GM12878 (cell line): Measurements from ENCODE around the gene IRF8. TPM values are rescaled to one million over a fixed set of nuclear protein-coding genes. Genes with fewer than 3 reads are reported as not detected.

Experiments
- BCL11A ChIP-seq: IDR thresholded peaks from 2 replicates; pipeline ENCODE4 v1.6.1; 2011; ENCODE audit warnings: low read depth, low read length
- CBX3 ChIP-seq: fragments of 200-600 bp; sonication (generic); IDR thresholded peaks from 2 replicates; pipeline ENCODE4 v1.6.1; 2016; ENCODE audit warnings: low read depth, borderline replicate concordance
- CREB1 ChIP-seq: IDR thresholded peaks from 2 replicates; pipeline ENCODE4 v1.6.1; 2012; ENCODE audit warnings: low read depth, mild to moderate bottlenecking, inconsistent platforms
- EED ChIP-seq: sonication (generic); IDR thresholded peaks from 2 replicates; pipeline ENCODE4 v1.6.1; 2016; ENCODE audit warnings: antibody characterized with exemption, low read depth
- EGR1 ChIP-seq, 2 experiments: IDR thresholded peaks; 1 replicate in 1 of 2; 2 replicates in 1 of 2; pipeline ENCODE4 v1.6.1; 2011 to 2012; ENCODE audit warnings: low read depth in 2 of 2, low read length in 2 of 2, borderline replicate concordance in 1 of 2, mild to moderate bottlenecking in 1 of 2, moderate library complexity in 1 of 2
- EP300 ChIP-seq, 2 experiments: fragments of 150-350 bp in 1 of 2; IDR thresholded peaks; 2 replicates each; pipeline ENCODE4 v1.6.1; 2011 to 2012; ENCODE audit warnings: low read depth in 2 of 2, low read length in 2 of 2, borderline replicate concordance in 1 of 2, improper control_type of control experiment in 1 of 2, inconsistent platforms in 1 of 2; ENCODE audit not compliant: control insufficient read depth in 1 of 2
- KDM1A ChIP-seq: fragments of 200-600 bp; sonication (generic); IDR thresholded peaks from 2 replicates; pipeline ENCODE4 v1.6.1; 2016; ENCODE audit warnings: borderline replicate concordance
- MYB ChIP-seq: fragments of 150-350 bp; IDR thresholded peaks from 2 replicates; pipeline ENCODE4 v1.6.1; 2014; ENCODE audit warnings: mild to moderate bottlenecking, low read depth, low read length, borderline replicate concordance
- NFIC ChIP-seq: IDR thresholded peaks from 2 replicates; pipeline ENCODE4 v1.6.1; 2012; ENCODE audit warnings: low read depth, mild to moderate bottlenecking, inconsistent platforms, low read length, moderate library complexity
- NFYA ChIP-seq: IDR thresholded peaks from 2 replicates; pipeline ENCODE4 v1.6.1; 2011; ENCODE audit warnings: low read depth, mild to moderate bottlenecking, low read length, improper control_type of control experiment, borderline replicate concordance
- NR2F1 ChIP-seq: fragments of 450-650 bp; conservative IDR thresholded peaks from 2 replicates; pipeline ENCODE4 v1.6.1; 2017; ENCODE audit warnings: mild to moderate bottlenecking
- RAD21 ChIP-seq: IDR thresholded peaks from 2 replicates; pipeline ENCODE4 v1.6.1; 2011; ENCODE audit warnings: mild to moderate bottlenecking, low read depth, low read length, moderate library complexity; ENCODE audit not compliant: insufficient read depth
- RFX5 ChIP-seq: IDR thresholded peaks from 2 replicates; pipeline ENCODE4 v1.6.1; 2011; ENCODE audit warnings: low read depth, low read length, improper control_type of control experiment
- SMAD1 ChIP-seq: fragments of 450-650 bp; IDR thresholded peaks from 2 replicates; pipeline ENCODE4 v1.6.1; 2018; ENCODE audit warnings: mild to moderate bottlenecking, low read depth; ENCODE audit not compliant: partially characterized antibody
- TAF1 ChIP-seq: IDR thresholded peaks from 2 replicates; pipeline ENCODE4 v1.6.1; 2011; ENCODE audit warnings: mild to moderate bottlenecking, low read depth, low read length, borderline replicate concordance
- TCF3 ChIP-seq: IDR thresholded peaks from 2 replicates; pipeline ENCODE4 v1.6.1; 2012; ENCODE audit warnings: low read depth, mild to moderate bottlenecking, low read length, borderline replicate concordance; ENCODE audit not compliant: insufficient read depth
- YBX1 ChIP-seq: fragments of 450-650 bp; IDR thresholded peaks from 2 replicates; pipeline ENCODE4 v1.6.1; 2016; ENCODE audit warnings: antibody characterized with exemption
- ZNF207 ChIP-seq: fragments of 450-650 bp; IDR thresholded peaks from 2 replicates; pipeline ENCODE4 v1.6.1; 2014; ENCODE audit warnings: antibody characterized with exemption, mild to moderate bottlenecking, borderline replicate concordance
- ZNF24 ChIP-seq: fragments of 450-650 bp; IDR thresholded peaks from 2 replicates; pipeline ENCODE4 v1.6.1; 2017; ENCODE audit warnings: antibody characterized with exemption, mild to moderate bottlenecking
- ZZZ3 ChIP-seq: IDR thresholded peaks from 2 replicates; pipeline ENCODE4 v1.6.1; 2011; ENCODE audit warnings: low read depth; ENCODE audit not compliant: control insufficient read depth, insufficient read length
- polyA plus RNA-seq, 11 experiments: library from polyadenylated mRNA; depleted of rRNA in 4 of 11; unstranded in 6 of 11; stranded (reverse) in 5 of 11; fragments of >200 nt; fragmentation: Nextera tagmentation in 4 of 11; fragmentation: Illumina TruSeq in 1 of 11; extraction: Ambion mirVana in 4 of 11; extraction: Trizol in 1 of 11; gene quantifications; 1 replicate in 1 of 11; 2 replicates in 10 of 11; pipeline versions ENCODE4 v1.2.1 to v1.2.3, GENCODE V29; 2011 to 2016; ENCODE audit warnings: inconsistent platforms in 2 of 11, missing spikeins in 2 of 11, low read depth in 1 of 11
- total RNA-seq, 4 experiments: library from RNA; depleted of rRNA in 3 of 4; stranded (reverse); fragments of >200 nt in 3 of 4; fragmentation: Illumina TruSeq in 1 of 4; extraction: Trizol in 1 of 4; gene quantifications; 2 replicates each; pipeline versions ENCODE4 v1.2.1 to v1.2.3, GENCODE V29; 2013 to 2021
- TF ChIP-seq, protein P1 (sequence below): IDR thresholded peaks from 2 replicates; pipeline ENCODE4 v1.6.1; 2012; ENCODE audit warnings: low read depth, low read length, improper control_type of control experiment
- TF ChIP-seq, protein P2 (sequence below): fragments of 450-650 bp; IDR thresholded peaks from 2 replicates; pipeline ENCODE4 v1.6.1; 2016; ENCODE audit warnings: mild to moderate bottlenecking, moderate library complexity, borderline replicate concordance
- TF ChIP-seq, protein P3 (sequence below): fragments of 450-650 bp; IDR thresholded peaks from 2 replicates; pipeline ENCODE4 v1.6.1; 2016; ENCODE audit warnings: mild to moderate bottlenecking

The IRF8 gene
- total and polyA plus RNA-seq, 10 of the 15 experiments (the other 5 are each of a cell fraction or from before 2014, with no cell fraction given) = 17.1 to 237 (median 172) TPM

DNA sequence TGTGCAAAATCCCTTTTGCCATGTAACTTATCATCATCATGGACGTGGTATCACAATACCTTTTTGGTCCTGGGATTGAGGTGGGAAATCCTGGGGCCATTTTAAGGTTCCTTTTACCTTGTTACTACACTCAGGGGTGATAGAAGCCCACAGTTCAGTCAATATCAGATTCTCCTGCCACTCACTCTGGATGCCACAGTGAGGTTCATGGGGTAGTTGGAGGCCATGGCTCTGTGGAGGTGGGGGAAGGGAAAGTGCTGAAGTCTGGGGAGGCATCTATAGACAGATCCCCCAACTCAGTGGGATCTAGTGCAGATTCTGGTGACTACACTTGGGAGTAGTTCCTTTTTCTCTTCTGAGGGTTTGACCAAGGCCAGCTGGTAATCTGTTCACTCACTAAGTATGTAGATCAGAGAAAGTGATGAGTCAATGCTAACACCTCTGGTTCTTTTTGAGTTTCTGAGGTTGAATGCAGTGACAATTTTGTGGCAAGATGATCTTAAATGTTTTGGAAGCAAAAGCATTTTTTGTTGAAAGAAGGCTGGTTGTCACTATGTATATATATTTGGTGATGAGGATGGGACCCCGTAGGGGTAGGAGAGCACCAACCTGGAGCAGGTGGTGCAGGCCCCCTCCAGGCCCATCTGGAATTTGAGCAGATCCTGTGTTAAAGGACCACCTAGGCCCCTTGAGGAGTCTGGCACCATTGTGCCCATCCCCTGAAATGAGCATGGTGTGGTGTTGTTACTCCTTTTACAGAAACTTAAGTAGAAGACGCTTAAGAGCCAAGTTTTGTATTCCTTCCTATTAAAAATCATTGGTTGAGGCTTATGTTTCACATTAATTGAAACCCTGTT lies 18.8 kb upstream of the IRF8 start (continued):
- TF ChIP-seq CREB1 (no peak), NFYA (no peak), KDM1A (no peak), TAF1 (no peak), EED (peak; percentile 59; the same call in 1 of the 2 replicates), YBX1 (no peak), RAD21 (no peak), BCL11A (peak; percentile 80), EP300 (IDR thresholded peaks at IDR 0.05; ENCODE audit: borderline replicate concordance in 1 of 2, control insufficient read depth in 1 of 2, low read depth in 2 of 2, low read length in 2 of 2) (peak; percentile 43 to 70; a peak in 3 of 4 replicates), SMAD1 (no peak), ZNF207 (no peak), CBX3 (no peak), NFIC (peak; percentile 82), TCF3 (peak; percentile 71; the same call in 1 of the 2 replicates), NR2F1 (no peak), MYB (no peak), RFX5 (no peak), EGR1 (IDR thresholded peaks at IDR 0.05; ENCODE audit: borderline replicate concordance in 1 of 2, low read depth in 2 of 2, low read length in 2 of 2) (no peak), ZNF24 (no peak), ZZZ3 (no peak)
- TF ChIP-seq, protein P1, sequence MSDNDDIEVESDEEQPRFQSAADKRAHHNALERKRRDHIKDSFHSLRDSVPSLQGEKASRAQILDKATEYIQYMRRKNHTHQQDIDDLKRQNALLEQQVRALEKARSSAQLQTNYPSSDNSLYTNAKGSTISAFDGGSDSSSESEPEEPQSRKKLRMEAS = no peak
- TF ChIP-seq, protein P2, sequence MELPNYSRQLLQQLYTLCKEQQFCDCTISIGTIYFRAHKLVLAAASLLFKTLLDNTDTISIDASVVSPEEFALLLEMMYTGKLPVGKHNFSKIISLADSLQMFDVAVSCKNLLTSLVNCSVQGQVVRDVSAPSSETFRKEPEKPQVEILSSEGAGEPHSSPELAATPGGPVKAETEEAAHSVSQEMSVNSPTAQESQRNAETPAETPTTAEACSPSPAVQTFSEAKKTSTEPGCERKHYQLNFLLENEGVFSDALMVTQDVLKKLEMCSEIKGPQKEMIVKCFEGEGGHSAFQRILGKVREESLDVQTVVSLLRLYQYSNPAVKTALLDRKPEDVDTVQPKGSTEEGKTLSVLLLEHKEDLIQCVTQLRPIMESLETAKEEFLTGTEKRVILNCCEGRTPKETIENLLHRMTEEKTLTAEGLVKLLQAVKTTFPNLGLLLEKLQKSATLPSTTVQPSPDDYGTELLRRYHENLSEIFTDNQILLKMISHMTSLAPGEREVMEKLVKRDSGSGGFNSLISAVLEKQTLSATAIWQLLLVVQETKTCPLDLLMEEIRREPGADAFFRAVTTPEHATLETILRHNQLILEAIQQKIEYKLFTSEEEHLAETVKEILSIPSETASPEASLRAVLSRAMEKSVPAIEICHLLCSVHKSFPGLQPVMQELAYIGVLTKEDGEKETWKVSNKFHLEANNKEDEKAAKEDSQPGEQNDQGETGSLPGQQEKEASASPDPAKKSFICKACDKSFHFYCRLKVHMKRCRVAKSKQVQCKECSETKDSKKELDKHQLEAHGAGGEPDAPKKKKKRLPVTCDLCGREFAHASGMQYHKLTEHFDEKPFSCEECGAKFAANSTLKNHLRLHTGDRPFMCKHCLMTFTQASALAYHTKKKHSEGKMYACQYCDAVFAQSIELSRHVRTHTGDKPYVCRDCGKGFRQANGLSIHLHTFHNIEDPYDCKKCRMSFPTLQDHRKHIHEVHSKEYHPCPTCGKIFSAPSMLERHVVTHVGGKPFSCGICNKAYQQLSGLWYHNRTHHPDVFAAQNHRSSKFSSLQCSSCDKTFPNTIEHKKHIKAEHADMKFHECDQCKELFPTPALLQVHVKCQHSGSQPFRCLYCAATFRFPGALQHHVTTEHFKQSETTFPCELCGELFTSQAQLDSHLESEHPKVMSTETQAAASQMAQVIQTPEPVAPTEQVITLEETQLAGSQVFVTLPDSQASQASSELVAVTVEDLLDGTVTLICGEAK = no peak
- TF ChIP-seq, protein P3, sequence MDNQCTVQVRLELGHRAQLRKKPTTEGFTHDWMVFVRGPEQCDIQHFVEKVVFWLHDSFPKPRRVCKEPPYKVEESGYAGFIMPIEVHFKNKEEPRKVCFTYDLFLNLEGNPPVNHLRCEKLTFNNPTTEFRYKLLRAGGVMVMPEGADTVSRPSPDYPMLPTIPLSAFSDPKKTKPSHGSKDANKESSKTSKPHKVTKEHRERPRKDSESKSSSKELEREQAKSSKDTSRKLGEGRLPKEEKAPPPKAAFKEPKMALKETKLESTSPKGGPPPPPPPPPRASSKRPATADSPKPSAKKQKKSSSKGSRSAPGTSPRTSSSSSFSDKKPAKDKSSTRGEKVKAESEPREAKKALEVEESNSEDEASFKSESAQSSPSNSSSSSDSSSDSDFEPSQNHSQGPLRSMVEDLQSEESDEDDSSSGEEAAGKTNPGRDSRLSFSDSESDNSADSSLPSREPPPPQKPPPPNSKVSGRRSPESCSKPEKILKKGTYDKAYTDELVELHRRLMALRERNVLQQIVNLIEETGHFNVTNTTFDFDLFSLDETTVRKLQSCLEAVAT = peak; percentile 77
